K562 (cell line): ENCODE results near the gene TMEM127. TPM values are rescaled to one million over a fixed set of nuclear protein-coding genes. Genes with fewer than 3 reads are reported as not detected.

Experiments
- ATF1 ChIP-seq, 2 experiments: fragments of 450-650 bp in 1 of 2; IDR thresholded peaks; 2 replicates each; pipeline ENCODE4 v1.6.1; 2016; ENCODE audit warnings: missing compliant biosample characterization in 1 of 2, missing genetic modification characterization in 1 of 2
- BCL6 ChIP-seq: fragments of 250-450 bp; sonication (Bioruptor Pico); IDR thresholded peaks from 2 replicates; pipeline ENCODE4 v1.4.0; 2020
- BRCA1 ChIP-seq, 2 experiments: fragments of 450-650 bp in 1 of 2; sonication (generic) in 1 of 2; formaldehyde crosslinking in 1 of 2; IDR thresholded peaks; 2 replicates each; pipeline versions ENCODE4 v1.5.0 to v1.6.1; 2017 to 2020; ENCODE audit warnings: mild to moderate bottlenecking in 1 of 2, missing genetic modification reagents in 1 of 2
- FIP1L1 ChIP-seq: fragments of 200-400 bp; formaldehyde crosslinking; IDR thresholded peaks from 2 replicates; pipeline ENCODE4 v1.6.1; 2018; ENCODE audit warnings: mild to moderate bottlenecking, low read depth, low read length; ENCODE audit not compliant: poor library complexity, severe bottlenecking
- FOXJ3 ChIP-seq: sonication (generic); formaldehyde crosslinking; IDR thresholded peaks from 2 replicates; pipeline ENCODE4 v1.4.0; 2020; ENCODE audit warnings: mild to moderate bottlenecking, missing genetic modification reagents
- GTF2E2 ChIP-seq: fragments of 200-800 bp; sonication (Bioruptor generic); IDR thresholded peaks from 2 replicates; pipeline ENCODE4 v1.6.1; 2016; ENCODE audit warnings: missing genetic modification characterization, missing compliant biosample characterization
- KAT2B ChIP-seq: IDR thresholded peaks from one replicate; pipeline ENCODE4 v1.6.1; 2012; ENCODE audit warnings: low read depth, mild to moderate bottlenecking, control low read depth, inconsistent platforms, low read length, moderate library complexity
- SMAD3 ChIP-seq: fragments of 450-650 bp; formaldehyde crosslinking; conservative IDR thresholded peaks from 2 replicates; pipeline ENCODE4 v1.4.0; 2020; ENCODE audit warnings: mild to moderate bottlenecking
- TAF15 ChIP-seq: fragments of 200-400 bp; formaldehyde crosslinking; IDR thresholded peaks from 2 replicates; pipeline ENCODE4 v1.6.1; 2017; ENCODE audit warnings: mild to moderate bottlenecking, low read depth, low read length, moderate library complexity
- ZNF133 ChIP-seq: fragments of 250-450 bp; sonication (Bioruptor Pico); IDR thresholded peaks from 2 replicates; pipeline ENCODE4 v1.4.0; 2020; ENCODE audit warnings: mild to moderate bottlenecking
- ZNF134 ChIP-seq: fragments of 250-450 bp; sonication (Bioruptor Pico); conservative IDR thresholded peaks from 2 replicates; pipeline ENCODE4 v1.4.0; 2020
- ZNF584 ChIP-seq: fragments of 200-800 bp; sonication (Bioruptor generic); IDR thresholded peaks from 2 replicates; pipeline ENCODE4 v1.6.1; 2016; ENCODE audit warnings: low read depth, mild to moderate bottlenecking, missing genetic modification characterization, missing compliant biosample characterization
- ZNF699 ChIP-seq: fragments of 250-450 bp; sonication (Bioruptor Pico); IDR thresholded peaks from 2 replicates; pipeline ENCODE4 v1.8.0; 2021; ENCODE audit warnings: mild to moderate bottlenecking, moderate library complexity; ENCODE audit not compliant: insufficient replicate concordance
- polyA plus RNA-seq, 8 experiments: library from polyadenylated mRNA; depleted of rRNA in 4 of 8; stranded (reverse) in 5 of 8; unstranded in 3 of 8; fragments of >200 nt; fragmentation: Nextera tagmentation in 2 of 8; fragmentation: Illumina TruSeq in 1 of 8; extraction: Ambion mirVana in 2 of 8; extraction: Trizol in 1 of 8; gene quantifications; 2 replicates each; pipeline versions ENCODE4 v1.2.1 to v1.2.3, GENCODE V29; 2011 to 2014; ENCODE audit warnings: inconsistent platforms in 1 of 8, missing spikeins in 1 of 8
- total RNA-seq, 7 experiments: library from RNA; depleted of rRNA in 6 of 7; stranded (reverse); fragments of >200 nt in 6 of 7; fragmentation: Illumina TruSeq in 2 of 7; extraction: Trizol in 2 of 7; gene quantifications; 2 replicates each; pipeline versions ENCODE4 v1.2.1 to v1.2.3, GENCODE V29; 2011 to 2021; ENCODE audit warnings: low replicate concordance in 1 of 7
- TF ChIP-seq, protein P1 (sequence below): fragments of 450-650 bp; formaldehyde crosslinking; IDR thresholded peaks from 2 replicates; pipeline ENCODE4 v1.4.0; 2020; ENCODE audit warnings: mild to moderate bottlenecking, moderate library complexity

TMEM127 gene
- total and polyA plus RNA-seq, 9 of the 15 experiments (the other 6 are each of a cell fraction or from before 2014, with no cell fraction given), result 1.7 to 20.0 (median 9.9) TPM

DNA sequence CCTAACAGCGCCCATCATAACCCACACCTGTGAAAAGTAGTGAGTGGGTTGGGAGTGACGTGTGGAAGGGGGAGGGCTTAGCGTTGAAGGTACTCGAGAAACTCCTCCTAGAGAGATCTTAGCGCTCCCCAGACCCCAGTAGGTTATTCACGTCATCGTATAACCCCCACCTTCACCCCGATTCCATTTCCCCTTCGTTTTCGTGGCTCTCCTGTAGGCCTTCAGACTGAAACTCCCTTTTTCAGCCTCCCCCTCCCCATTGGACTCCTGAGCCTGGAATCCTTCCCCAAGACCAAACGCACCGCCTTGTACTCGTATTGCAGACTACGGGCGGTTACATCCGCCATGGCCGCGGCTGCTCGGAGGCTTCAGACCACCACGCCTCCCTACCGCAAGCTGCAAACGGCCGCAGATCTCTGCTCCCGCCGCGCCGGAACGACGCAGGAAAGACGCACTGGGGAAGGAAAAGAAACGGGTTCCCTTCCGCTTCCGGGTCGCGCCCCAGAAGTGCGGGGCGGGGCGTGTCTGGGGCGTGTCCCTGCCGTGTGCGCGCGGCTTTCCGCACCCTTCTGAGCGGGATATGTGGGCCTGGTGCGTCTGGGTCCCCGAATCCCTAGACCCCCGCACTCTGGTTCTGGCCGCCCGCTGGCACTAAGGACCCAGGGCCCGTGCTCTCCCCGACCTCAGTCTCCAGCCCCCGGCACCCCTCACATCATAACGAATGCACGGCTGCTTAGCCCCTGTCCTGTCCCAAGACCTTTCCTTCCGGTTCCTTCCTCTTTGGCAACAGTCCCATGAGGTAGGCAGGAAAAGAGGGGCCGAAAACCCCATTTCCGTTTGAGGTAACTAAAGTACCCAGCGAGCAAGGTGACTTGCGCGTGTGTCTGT lies 39.5 kb upstream of the TMEM127 start, which contains the start of gene SNRNP200 (continued):
- TF ChIP-seq BCL6 (CRISPR knock-in tag) (no peak), BRCA1 (IDR thresholded peaks at IDR 0.05) (no peak), BRCA1 (CRISPR knock-in tag; IDR thresholded peaks at IDR 0.05) (no peak), ZNF134 (CRISPR knock-in tag) (no peak), TAF15 (no peak), FIP1L1 (peak; percentile 82), KAT2B (no peak), ZNF699 (CRISPR knock-in tag) (no peak), SMAD3 (CRISPR knock-in tag) (no peak), ZNF584 (no peak), ZNF133 (no peak), ATF1 (CRISPR knock-in tag; IDR thresholded peaks at IDR 0.05) (peak; percentile 62), ATF1 (tag; IDR thresholded peaks at IDR 0.05) (peak; percentile 92), FOXJ3 (no peak), GTF2E2 (tag) (peak; percentile 95; the same call in 1 of the 2 replicates)
- TF ChIP-seq, protein P1, sequence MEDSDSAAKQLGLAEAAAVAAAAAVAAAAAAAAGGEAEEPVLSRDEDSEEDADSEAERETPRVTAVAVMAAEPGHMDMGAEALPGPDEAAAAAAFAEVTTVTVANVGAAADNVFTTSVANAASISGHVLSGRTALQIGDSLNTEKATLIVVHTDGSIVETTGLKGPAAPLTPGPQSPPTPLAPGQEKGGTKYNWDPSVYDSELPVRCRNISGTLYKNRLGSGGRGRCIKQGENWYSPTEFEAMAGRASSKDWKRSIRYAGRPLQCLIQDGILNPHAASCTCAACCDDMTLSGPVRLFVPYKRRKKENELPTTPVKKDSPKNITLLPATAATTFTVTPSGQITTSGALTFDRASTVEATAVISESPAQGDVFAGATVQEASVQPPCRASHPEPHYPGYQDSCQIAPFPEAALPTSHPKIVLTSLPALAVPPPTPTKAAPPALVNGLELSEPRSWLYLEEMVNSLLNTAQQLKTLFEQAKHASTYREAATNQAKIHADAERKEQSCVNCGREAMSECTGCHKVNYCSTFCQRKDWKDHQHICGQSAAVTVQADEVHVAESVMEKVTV, result no peak
